Peyer's patch (tissue), 4 donors: ENCODE results near the gene GNAQ. TPM values are rescaled to one million over a fixed set of nuclear protein-coding genes. Genes with fewer than 3 reads are reported as not detected.
"Not testable (repeated sequence)": the region's sequence is repeated elsewhere in the genome, so short reads cannot be mapped to it uniquely, and the experiment has no call there.

ENCODE experiments used
- DNase-seq, 3 donors: peaks; one replicate each; pipeline ENCODE4 v3.0.0-alpha.2; 2017 to 2019
- H3K27ac ChIP-seq, 4 donors: fragments of 200-600 bp; sonication (generic); one replicate each; pipeline ENCODE4 v1.5.1; 2016 to 2019
- H3K27me3 ChIP-seq, 2 donors: fragments of 200-600 bp; sonication (generic); one replicate each; pipeline ENCODE4 v1.5.1; 2019
- H3K36me3 ChIP-seq, 3 donors: fragments of 200-600 bp; sonication (generic); one replicate each; pipeline ENCODE4 v1.5.1; 2016 to 2019
- H3K4me1 ChIP-seq, 4 donors: fragments of 200-600 bp; sonication (generic); one replicate each; pipeline ENCODE4 v1.5.1; 2016 to 2019
- H3K4me3 ChIP-seq, 4 donors: fragments of 200-600 bp; sonication (generic); 1 replicate in 3 of 4; 2 replicates in 1 of 4; pipeline ENCODE4 v1.5.1; 2016 to 2019; ENCODE audit warnings: mild to moderate bottlenecking in 1 of 4
- H3K9me3 ChIP-seq, 4 donors: fragments of 200-600 bp; sonication (generic); one replicate each; pipeline ENCODE4 v1.5.1; 2016 to 2019; ENCODE audit warnings: mild to moderate bottlenecking in 1 of 4
- POLR2A ChIP-seq, 2 donors: fragments of 450-650 bp; IDR thresholded peaks; one replicate each; pipeline ENCODE4 v1.5.1; 2017; ENCODE audit warnings: antibody characterized with exemption in 2 of 2, mild to moderate bottlenecking in 2 of 2, moderate library complexity in 2 of 2
- total RNA-seq, 4 donors: library from RNA; depleted of rRNA; stranded (reverse); fragments of >200 nt; gene quantifications; one replicate each; pipeline ENCODE4 v1.1.0, GENCODE V29; 2016
- TF ChIP-seq, protein P1 (sequence below), 6 experiments: fragments of 450-650 bp in 4 of 6; fragments of 200-600 bp in 2 of 6; sonication (generic) in 1 of 6; IDR thresholded peaks; one replicate each; pipeline ENCODE4 v1.5.1; 2017 to 2019; ENCODE audit warnings: antibody characterized with exemption in 6 of 6, mild to moderate bottlenecking in 3 of 6, moderate library complexity in 1 of 6

Gene GNAQ
- total RNA-seq, 4 donors from 2014 or later = 28.7 to 45.4 (median 33.5) TPM

DNA sequence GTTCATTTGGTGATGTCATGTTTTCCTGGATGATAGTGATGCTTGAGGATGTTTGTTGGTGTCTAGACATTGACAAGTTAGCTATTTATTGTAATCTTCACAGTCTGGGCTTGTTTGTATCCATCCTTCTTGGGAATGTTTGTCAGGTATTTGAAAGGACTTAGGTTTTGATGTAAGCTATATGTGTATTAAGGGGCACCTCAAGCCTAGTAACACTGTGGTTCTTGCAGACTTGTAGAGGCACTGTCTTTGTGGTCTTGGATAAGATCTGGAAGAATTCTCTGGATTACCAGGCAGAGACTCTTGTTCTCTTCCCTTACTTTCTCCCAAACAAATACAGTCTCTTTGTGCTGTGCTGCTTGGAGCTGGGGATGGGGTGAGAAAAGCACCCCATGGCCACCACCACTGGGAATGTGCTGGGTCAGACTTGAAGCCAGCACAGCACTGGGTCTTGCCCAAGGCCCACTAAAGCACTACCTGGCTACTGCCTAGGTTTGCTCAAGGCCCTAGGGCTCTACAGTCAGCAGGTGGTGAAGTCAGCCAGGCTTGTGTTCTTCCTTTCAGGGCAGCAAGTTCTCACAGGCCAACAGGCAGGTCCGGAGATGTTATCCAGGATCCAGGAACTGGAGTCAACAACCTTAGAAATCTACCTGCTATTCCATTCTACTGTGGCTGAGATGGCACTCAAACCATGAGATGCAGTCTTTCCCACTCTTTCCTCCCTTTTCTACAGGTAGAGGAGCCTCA is 334.2 kb downstream of the GNAQ start:
- H3K36me3 ChIP-seq = no peaks in the 10 kb centered on the region
- no peak overlapping the region for H3K4me3 ChIP-seq
- H3K4me1 ChIP-seq = no peaks in the 10 kb centered on the region
- no peak for DNase-seq
- H3K27me3 ChIP-seq = no peaks in the 10 kb centered on the region
- TF ChIP-seq, protein P1, sequence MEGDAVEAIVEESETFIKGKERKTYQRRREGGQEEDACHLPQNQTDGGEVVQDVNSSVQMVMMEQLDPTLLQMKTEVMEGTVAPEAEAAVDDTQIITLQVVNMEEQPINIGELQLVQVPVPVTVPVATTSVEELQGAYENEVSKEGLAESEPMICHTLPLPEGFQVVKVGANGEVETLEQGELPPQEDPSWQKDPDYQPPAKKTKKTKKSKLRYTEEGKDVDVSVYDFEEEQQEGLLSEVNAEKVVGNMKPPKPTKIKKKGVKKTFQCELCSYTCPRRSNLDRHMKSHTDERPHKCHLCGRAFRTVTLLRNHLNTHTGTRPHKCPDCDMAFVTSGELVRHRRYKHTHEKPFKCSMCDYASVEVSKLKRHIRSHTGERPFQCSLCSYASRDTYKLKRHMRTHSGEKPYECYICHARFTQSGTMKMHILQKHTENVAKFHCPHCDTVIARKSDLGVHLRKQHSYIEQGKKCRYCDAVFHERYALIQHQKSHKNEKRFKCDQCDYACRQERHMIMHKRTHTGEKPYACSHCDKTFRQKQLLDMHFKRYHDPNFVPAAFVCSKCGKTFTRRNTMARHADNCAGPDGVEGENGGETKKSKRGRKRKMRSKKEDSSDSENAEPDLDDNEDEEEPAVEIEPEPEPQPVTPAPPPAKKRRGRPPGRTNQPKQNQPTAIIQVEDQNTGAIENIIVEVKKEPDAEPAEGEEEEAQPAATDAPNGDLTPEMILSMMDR (IDR thresholded peaks at IDR 0.05) = no peak
- TF ChIP-seq POLR2A (IDR thresholded peaks at IDR 0.05) = no peak
- H3K27ac ChIP-seq = no peak overlapping the region
- H3K9me3 ChIP-seq = no peaks in the 10 kb centered on the region

DNA sequence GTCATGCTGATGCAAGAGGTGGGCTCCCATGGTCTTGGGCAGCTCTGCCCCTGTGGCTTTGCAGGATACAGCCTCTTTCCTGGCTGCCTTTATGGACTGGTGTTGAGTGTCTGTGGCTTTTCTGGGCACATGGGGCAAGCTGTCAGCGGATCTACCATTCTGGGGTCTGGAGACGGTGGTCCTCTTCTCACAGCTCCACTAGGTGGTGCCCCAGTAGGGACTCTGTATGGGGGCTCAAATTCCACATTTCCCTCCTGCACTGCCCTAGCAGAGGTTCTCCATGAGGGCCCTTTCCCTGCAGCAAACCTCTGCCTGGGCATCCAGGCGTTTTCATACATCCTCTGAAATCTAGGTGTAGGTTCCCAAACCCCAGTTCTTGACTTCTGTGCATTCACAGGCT is 340.9 kb downstream of the GNAQ start:
- not testable (repeated sequence) for DNase-seq, H3K27ac ChIP-seq, H3K4me1 ChIP-seq, H3K4me3 ChIP-seq, H3K27me3 ChIP-seq, H3K36me3 ChIP-seq, H3K9me3 ChIP-seq

DNA sequence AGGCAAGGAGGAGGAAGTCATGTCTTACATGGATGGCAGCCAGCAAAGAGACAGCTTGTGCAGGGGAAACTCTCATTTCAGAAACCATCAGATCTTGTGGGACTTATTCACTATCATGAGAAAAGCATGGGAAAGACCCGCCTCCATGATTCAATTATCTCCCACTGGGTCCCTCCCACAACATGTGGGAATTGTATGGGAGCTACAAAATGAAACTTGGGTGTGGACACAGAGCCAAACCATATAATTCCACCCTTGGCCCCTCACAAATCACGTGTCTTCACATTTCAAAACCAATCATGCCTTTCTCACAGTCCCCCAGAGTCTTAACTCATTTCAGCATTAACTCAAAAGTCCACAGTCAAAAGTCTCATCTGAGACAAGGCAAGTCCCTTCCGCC is 341.5 kb downstream of the GNAQ start:
- DNase-seq, H3K9me3 ChIP-seq, H3K4me1 ChIP-seq, H3K27me3 ChIP-seq, H3K4me3 ChIP-seq, H3K27ac ChIP-seq, H3K36me3 ChIP-seq: not testable (repeated sequence)

DNA sequence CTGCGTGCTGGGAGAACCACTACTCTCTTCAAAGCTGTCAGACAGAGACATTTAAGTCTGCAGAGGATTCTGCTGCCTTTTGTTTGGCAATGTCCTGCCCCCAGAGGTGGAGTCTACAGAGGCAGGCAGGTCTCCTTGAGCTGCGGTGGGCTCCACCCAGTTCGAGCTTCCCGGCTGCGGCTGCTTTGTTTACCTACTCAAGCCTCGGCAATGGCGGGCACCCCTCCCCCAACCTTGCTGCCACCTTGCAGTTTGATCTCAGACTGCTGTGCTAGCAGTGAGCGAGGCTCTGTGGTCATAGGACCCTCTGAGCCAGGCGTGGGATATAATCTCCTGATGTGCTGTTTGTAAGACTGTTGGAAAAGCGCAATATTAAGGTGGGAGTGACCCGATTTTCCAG is 343.9 kb downstream of the GNAQ start:
- not testable (repeated sequence) for H3K36me3 ChIP-seq, H3K4me1 ChIP-seq, H3K9me3 ChIP-seq, H3K27me3 ChIP-seq, H3K4me3 ChIP-seq, H3K27ac ChIP-seq, DNase-seq

DNA sequence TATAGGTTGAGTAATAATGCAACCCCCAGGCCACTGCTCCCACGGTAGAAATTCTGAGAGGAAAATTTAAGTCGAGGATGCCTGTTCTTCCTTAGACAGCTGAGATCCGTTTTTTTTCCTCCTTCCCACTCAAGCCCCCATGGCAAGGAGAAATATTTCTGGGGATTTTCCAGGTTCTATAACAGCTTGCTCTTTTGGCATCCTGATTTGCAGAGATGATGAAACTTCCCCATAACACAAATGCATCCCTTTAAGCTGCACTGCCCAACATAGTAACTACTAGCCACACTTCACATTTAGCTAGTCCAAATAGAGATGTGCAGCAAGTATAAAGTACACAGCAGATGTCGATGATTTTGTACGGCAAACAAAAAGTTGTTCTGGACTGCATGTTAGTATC is 351.0 kb downstream of the GNAQ start:
- TF ChIP-seq, protein P1 (IDR thresholded peaks at IDR 0.05) = no peak
- TF ChIP-seq POLR2A (IDR thresholded peaks at IDR 0.05) = no peak
- Histone ChIP-seq H3K9me3 (no peaks in the 10 kb centered on the region), H3K4me1 (no peaks in the 10 kb centered on the region), H3K36me3 (no peaks in the 10 kb centered on the region), H3K4me3 (no peak overlapping the region), H3K27me3 (no peaks in the 10 kb centered on the region), H3K27ac (no peak overlapping the region)
- DNase-seq = no peak

DNA sequence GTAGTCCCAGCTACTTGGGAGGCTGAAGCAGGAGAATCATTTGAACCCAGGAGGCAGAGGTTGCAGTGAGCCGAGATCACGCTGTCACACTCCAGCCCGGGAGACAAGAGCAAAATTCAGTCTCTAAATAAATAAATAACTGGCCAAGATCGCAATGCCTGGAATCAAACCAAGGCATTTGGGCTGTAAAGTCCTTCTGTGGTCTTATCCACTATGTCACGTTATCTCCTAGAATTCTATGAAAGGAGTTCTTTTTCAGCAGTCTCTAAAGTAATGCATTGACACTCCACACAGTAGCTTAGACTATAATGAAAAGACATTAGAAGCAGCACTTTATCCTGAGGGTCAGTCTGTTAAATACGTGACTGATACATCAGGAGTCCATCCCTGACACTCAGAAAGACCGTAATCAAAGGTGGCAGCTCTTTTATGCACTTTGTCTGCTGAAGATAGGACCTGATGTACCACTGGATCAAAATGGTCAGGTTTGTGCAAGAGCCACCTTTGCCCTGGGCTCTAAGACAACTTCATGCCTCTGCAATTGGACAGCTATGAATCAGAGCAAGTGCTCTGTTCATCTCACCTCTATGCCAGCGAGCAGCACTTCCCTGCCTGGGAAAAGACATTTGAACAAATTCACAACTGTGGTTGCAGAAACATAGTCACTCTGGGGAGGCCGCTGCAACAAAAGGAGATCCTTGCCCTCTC is 351.8 kb downstream of the GNAQ start:
- Histone ChIP-seq H3K27me3 (no peaks in the 10 kb centered on the region), H3K9me3 (no peaks in the 10 kb centered on the region), H3K4me1 (no peaks in the 10 kb centered on the region), H3K4me3 (no peak overlapping the region), H3K27ac (no peak overlapping the region), H3K36me3 (no peaks in the 10 kb centered on the region)
- no peak for DNase-seq
- no peak for TF ChIP-seq POLR2A (IDR thresholded peaks at IDR 0.05)
- TF ChIP-seq, protein P1 (IDR thresholded peaks at IDR 0.05) = no peak

DNA sequence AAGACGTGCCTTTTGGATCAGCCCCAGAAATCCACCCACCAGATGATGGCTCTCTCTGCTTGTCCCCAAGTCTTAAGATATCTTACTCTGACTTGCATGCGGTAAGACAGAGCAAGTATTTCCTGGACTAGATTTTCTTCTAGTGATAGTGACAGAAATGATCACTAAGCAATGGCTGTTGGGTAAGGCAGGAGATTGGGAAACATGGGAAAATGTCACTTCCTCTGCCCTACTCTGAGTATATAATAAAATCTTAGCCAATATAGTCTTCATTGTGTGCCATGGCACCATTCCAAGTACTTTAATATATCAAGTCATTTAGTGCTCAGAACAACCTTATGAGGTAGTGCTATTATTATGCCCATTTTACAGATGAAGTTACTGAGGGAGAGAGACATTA is 352.5 kb downstream of the GNAQ start:
- DNase-seq = no peak
- TF ChIP-seq, protein P1 (IDR thresholded peaks at IDR 0.05) = no peak
- TF ChIP-seq POLR2A (IDR thresholded peaks at IDR 0.05) = no peak
- no peaks in the 10 kb centered on the region for H3K4me1 ChIP-seq
- no peak overlapping the region for H3K4me3 ChIP-seq
- no peaks in the 10 kb centered on the region for H3K9me3 ChIP-seq
- H3K36me3 ChIP-seq = no peaks in the 10 kb centered on the region
- no peaks in the 10 kb centered on the region for H3K27me3 ChIP-seq
- H3K27ac ChIP-seq = no peak overlapping the region
